HG02759 (cell line): ENCODE measurements around the gene SMIM22.

ENCODE experiments used
- ATAC-seq: cut with Tn5 transposase; IDR thresholded peaks from one replicate; pipeline ENCODE4 v1.9.1; 2021; ENCODE audit warnings: mild to moderate bottlenecking, moderate library complexity; ENCODE audit not compliant: unreplicated experiment

Gene SMIM22

GRCh38 chr16:4795181-4795827, at the start of gene SMIM22:
TSS of gene SMIM22 (plus strand) at chr16:4795369. CDS start at chr16:4795735, 366 bp downstream.
- no peak for ATAC-seq

- no peak for ATAC-seq
Observed at GRCh38 chr16:4746215-4746614, 49.0 kb upstream of the SMIM22 start.

GRCh38 chr16:4746991-4747574, 48.1 kb upstream of the SMIM22 start:
- no peak for ATAC-seq

GRCh38 chr16:4747906-4748681, 47.1 kb upstream of the SMIM22 start:
- ATAC-seq, result no peak

GRCh38 chr16:4748682-4749411, 46.3 kb upstream of the SMIM22 start:
- no peak for ATAC-seq

GRCh38 chr16:4749700-4750257, 45.4 kb upstream of the SMIM22 start:
- no peak for ATAC-seq

GRCh38 chr16:4750896-4751295, 44.3 kb upstream of the SMIM22 start:
- no peak for ATAC-seq

- ATAC-seq, result no peak
Observed at GRCh38 chr16:4752351-4753100, 42.6 kb upstream of the SMIM22 start.

- no peak for ATAC-seq
Observed at GRCh38 chr16:4753227-4753626, 41.9 kb upstream of the SMIM22 start.

- no peak for ATAC-seq
Observed at GRCh38 chr16:4754865-4755264, 40.3 kb upstream of the SMIM22 start.

GRCh38 chr16:4755687-4756086, 39.5 kb upstream of the SMIM22 start:
- no peak for ATAC-seq

GRCh38 chr16:4760221-4760910, 34.8 kb upstream of the SMIM22 start:
- ATAC-seq, result no peak

- ATAC-seq, result no peak
Observed at GRCh38 chr16:4762205-4762604, 33.0 kb upstream of the SMIM22 start.

- no peak for ATAC-seq
Observed at GRCh38 chr16:4763791-4764190, 31.4 kb upstream of the SMIM22 start.

- ATAC-seq, result no peak
Observed at GRCh38 chr16:4765511-4766474, 29.4 kb upstream of the SMIM22 start.

- ATAC-seq, result peak; percentile 90
Observed at GRCh38 chr16:4766875-4767628, 28.1 kb upstream of the SMIM22 start, which contains the start of gene ZNF500. TSS of gene ZNF500 (minus strand) at chr16:4767162. CDS start at chr16:4765978, 1,184 bp downstream.

- ATAC-seq, result no peak
Observed at GRCh38 chr16:4767872-4768548, 27.2 kb upstream of the SMIM22 start.
